ENCODE results near the gene IGSF22.

GRCh38 chr11:18703001-18703763, 22.8 kb downstream of the IGSF22 start:
- TF ChIP-seq CTCF (IDR thresholded peaks at IDR 0.05) (no peak), POLR2A (IDR thresholded peaks at IDR 0.05) (no peak)
